HG03520 (cell line): Measurements from ENCODE around the gene PGLYRP1.

Source experiments
- ATAC-seq: cut with Tn5 transposase; IDR thresholded peaks from one replicate; pipeline ENCODE4 v1.9.1; 2021; ENCODE audit warnings: mild to moderate bottlenecking, moderate library complexity; ENCODE audit not compliant: unreplicated experiment

The PGLYRP1 gene

GRCh38 chr19:45971260-45971902 lies 51.5 kb downstream of the PGLYRP1 start:
- ATAC-seq: no peak

GRCh38 chr19:45969676-45970075 lies 53.2 kb downstream of the PGLYRP1 start:
- ATAC-seq: no peak
